HG03103 (cell line): ENCODE results near the gene MACIR.
"Not testable (repeated sequence)": the region's sequence is repeated elsewhere in the genome, so short reads cannot be mapped to it uniquely, and the experiment has no call there.

Source experiments
- ATAC-seq: cut with Tn5 transposase; IDR thresholded peaks from one replicate; pipeline ENCODE4 v1.9.1; 2021; ENCODE audit warnings: low read depth; ENCODE audit not compliant: unreplicated experiment

Gene MACIR

GRCh38 chr5:103258368-103258956 lies at the start of gene MACIR:
Gene MACIR (plus strand): TSS chr5:103258763. CDS start chr5:103275920, 17,157 bp downstream.
- ATAC-seq = peak; percentile 83

DNA sequence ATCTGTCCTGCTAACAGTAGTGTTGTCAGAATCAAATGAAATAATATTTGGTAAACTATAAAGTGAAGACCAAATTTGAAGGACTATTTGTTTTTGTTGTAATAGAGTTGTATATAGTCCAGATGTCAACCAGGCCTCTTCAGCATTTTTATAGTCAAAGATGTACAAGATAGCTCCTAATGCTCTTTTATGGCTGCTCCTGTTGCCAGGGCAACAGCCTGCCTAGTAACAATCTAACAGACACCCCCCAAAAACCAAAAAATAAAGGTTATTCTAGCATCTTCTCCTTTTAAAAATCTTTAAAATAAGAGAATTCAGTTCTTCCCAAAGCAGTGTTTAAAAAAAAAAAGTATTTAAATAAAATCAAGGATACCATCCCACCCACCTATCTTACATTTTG lies 49.5 kb upstream of the MACIR start:
- ATAC-seq = no peak

DNA sequence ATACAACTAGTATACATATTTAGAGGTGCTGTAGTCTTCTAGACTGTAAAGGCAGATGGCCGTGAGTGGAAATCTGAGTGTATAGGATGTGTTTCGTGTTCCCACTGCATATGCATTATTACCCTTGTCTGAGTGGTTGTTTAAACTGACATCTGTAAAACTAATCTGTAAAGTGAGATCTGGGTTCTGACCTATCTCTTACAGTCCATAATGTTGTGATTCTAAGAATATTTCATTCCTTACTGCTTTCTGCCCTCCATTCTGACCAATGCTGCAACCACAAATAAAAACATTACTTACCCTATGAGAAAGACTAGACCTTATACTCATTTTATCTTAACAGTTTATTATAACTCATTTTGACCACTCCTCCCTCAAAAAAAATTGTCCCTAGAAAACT lies 47.6 kb upstream of the MACIR start:
- ATAC-seq = no peak

GRCh38 chr5:103211576-103212561 lies 46.7 kb upstream of the MACIR start:
- ATAC-seq = peak; percentile 69

DNA sequence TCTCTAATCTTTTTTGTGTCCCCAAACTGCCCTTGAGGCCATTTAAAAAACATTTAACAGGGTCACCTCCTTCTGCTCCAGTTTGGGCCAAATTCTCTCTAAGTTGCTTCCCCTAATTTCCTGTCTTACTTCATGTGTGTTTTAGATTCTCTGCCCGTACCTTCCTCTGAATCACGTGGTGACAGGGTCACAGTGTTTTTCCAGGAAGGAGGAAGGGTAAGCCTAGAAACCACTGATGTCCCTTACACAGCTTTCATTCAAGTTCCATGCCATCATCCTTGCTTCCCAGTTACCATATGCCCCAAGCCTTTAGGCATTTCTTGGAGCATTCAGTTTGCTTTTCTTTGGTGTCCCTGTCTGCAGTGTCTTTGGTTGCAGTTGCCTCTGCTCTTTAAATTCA lies 42.4 kb upstream of the MACIR start:
- no peak for ATAC-seq

- ATAC-seq = no peak
Observed at GRCh38 chr5:103216697-103217096, 41.9 kb upstream of the MACIR start.

DNA sequence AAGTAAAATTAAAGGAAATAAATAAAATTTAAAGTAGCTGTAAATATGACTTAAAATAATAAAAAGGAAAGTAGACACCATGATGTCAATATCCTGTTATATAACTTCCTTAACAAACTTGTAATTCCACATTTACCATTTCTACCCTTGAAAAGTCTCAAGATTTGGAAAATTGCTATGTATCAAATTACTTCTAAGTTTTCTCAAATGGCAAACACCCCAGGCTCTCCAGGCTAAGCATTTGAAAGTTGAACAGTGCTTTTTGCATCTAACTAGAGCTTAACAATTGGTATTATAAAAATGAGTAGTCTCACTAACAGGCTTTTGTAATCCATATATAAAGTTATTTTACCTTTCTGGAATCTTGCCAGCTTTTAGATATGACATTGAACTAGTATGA lies 41.5 kb upstream of the MACIR start:
- no peak for ATAC-seq

- no peak for ATAC-seq
Observed at GRCh38 chr5:103218164-103218563, 40.4 kb upstream of the MACIR start.

GRCh38 chr5:103219074-103219473 lies 39.5 kb upstream of the MACIR start:
- ATAC-seq = not testable (repeated sequence)

DNA sequence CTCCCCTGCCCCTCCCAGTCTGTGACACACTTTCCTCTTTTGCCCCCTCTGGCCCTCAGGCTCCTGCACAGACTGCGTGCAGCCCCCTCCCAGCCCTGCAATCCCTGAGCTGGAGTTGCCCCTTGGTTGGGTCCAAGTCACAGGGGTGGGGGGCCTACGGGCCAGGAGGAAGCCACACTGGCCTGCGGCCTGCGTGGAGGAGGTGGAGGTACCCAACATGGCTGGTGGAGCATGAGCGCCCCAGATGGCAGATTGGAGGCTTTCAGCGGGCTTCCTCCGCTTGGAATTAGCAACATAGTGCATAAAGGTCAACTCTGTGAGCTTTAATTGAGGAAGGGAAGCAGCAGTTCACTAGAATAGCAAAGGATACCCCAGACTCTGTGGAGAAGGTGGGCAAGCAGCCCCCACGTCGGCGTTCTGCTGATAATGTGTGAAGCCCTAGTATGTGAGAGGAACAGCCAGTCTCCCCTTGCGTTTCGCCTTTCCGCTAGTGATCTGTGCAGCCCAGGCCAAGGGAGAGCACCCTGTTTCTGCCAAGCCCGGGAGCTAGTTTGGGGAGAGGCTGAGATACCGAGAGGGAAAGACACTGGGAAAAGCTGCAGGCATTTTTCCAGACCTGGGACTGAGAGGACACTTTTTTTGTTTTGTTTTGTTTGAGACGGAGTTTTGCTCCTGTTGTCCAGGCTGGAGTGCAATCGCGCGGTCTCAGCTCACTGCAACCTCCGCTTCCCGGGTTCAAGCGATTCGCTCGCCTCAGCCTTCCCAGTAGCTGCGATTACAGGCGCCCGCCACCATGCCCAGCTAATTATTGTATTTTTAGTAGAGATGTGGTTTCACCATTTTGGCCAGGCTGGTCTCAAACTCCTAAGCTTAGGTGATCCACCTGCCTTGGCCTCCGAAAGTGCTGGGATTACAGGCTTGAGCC lies 35.3 kb upstream of the MACIR start:
- ATAC-seq = no peak

DNA sequence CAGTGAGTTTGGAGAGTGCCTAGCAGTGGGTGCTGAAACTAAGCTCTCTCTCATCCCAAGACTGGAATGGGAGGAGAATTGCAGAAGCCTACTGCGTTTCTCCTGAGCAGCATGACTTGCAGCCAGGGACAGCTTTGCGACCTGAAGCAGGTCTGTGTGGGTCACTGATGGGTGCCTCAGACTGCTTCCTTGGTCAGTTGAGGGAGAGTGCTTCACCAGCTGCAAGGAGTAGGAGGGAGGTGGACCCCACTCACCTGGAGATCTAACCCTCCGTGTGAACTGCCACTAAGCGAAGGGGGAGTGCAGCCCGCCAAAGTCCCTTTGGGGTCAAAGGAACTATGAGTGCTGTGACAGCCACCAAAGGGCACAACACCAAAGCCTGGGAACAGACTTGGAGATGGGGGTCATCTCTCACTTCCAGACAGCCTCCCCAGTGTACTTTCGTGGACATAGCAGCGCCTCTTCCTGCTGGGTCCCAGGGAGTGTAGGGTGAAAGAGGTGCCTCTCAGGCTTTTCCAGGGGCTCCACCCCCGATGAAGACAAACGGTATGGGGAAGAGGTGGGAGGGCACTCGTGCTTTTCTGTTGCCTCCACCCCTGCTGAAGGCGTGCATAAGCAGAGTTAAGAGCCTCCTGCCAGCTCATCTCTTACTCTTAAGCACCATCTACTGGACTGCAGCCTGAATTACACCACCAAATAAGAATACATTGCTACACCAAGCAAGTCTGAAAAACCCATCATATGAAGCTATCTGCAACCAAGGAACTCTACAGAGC lies 34.3 kb upstream of the MACIR start:
- ATAC-seq = peak; percentile 97

- no peak for ATAC-seq
Observed at GRCh38 chr5:103224894-103225246, 33.7 kb upstream of the MACIR start.

- no peak for ATAC-seq
Observed at GRCh38 chr5:103228061-103228460, 30.5 kb upstream of the MACIR start.

DNA sequence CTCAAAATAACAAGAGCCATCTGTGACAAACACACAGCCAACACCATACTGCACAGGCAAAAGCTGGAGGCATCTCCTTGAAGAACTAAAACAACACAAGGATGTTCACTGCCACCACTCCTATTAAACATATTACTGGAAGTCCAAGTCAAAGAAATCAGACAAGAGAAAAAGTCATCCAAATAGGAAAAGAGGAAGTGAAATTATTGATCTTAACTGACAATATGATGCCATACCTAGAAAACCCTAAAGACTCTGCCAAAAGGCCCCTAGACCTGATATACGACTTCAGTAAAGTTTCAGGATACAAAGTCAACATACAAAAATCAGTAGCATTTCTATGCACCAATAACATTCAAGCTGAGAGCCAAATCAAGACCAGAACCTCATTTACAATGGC lies 30.0 kb upstream of the MACIR start:
- no peak for ATAC-seq

- peak; percentile 75 for ATAC-seq
Observed at GRCh38 chr5:103232393-103232999, 26.1 kb upstream of the MACIR start.

DNA sequence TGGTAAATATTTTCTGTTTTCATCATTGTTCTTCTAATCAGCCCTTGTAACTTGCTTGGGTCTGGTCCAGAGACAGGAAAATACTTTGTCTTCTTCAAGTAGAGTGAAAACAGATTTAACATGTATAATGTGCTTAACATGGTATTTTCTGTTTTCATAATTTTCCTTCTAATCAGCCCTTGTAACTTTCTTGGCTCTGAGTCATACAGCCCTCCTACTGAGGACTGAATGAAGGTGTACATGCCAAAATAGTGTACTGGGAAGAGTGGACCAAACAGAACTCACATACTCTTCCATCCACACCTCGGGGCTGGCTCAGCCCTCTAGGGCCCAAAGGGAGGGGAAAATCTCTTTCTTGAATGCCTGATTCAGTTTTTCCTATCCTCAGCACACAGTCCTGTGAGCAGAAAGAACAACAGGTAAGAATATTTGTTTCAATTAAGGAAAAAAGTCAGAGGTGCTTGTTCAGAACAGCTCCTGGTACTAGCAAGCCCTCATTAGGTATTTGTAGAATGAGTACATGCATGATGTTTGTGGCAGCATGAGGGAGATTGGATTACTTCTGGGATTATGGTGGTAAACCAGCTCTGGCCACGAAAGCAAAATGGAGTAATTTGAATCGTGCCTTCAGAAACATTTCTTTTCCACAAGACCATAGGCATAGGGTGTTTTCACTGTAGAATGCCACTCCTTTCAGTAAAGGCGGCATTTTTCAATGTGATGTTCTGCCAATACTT lies 24.2 kb upstream of the MACIR start:
- ATAC-seq = no peak

DNA sequence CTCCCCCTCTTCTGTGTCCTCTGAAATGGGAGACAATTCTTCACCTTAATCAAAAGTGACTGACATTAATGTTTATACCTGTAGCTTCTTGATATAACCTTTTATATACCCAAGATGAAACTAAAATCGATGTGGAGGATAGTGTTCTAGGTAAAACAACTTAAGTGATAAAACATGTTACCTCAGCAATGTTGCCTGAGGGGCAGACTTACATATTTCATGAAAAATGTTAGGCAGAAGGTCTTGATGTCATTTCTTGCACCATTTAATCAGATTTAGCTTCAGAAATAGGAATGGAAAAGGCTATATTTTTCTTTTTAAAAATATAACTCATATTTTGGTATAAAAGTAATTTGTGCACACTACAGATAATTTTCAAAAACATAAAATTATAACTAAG lies 22.7 kb upstream of the MACIR start:
- no peak for ATAC-seq

- ATAC-seq = no peak
Observed at GRCh38 chr5:103237778-103238177, 20.8 kb upstream of the MACIR start.

- no peak for ATAC-seq
Observed at GRCh38 chr5:103243665-103244064, 14.9 kb upstream of the MACIR start.
